ENCODE data around the gene TGFBR3.

DNA sequence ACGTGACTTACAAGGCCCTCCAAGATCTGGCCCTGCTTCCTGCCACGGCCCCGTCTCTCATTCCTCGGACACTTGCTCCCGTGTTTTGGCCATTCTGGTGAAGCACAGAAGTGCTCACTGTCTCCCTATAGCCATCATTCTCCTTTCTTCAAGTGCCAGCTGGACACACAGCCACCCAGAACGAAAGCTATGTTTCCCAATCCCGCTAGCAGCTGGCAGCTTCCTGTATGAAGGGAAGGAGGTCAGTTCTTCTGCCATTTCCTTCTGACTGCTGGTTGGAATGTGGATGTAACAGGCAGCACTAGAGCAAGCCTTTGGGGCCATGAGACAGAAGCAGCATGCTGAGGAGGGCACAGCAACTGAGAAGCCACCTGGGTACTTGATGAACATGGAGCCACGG, 82.8 kb downstream of the TGFBR3 start:
- TF ChIP-seq CTCF (IDR thresholded peaks at IDR 0.05) (no peak), POLR2A (IDR thresholded peaks at IDR 0.05) (no peak)
